ENCODE data around the gene KDR. TPM values are rescaled to one million over a fixed set of nuclear protein-coding genes. Genes with fewer than 3 reads are reported as not detected.

KDR gene
- total and polyA plus RNA-seq, 9 of the 15 experiments (the other 6 are each of a cell fraction or from before 2014, with no cell fraction given) = 0.13 TPM; not detected in 8

- TF ChIP-seq USF2 (CRISPR knock-in tag; IDR thresholded peaks at IDR 0.05) = no peak
- no peak for TF ChIP-seq SNRNP70 (optimal IDR thresholded peaks at IDR 0.05; ENCODE audit: low read depth, low read length)
- TF ChIP-seq MGA (IDR thresholded peaks at IDR 0.05) = no peak
- no peak for TF ChIP-seq MCM3 (IDR thresholded peaks at IDR 0.05)
- no peak for TF ChIP-seq ERF (CRISPR knock-in tag; IDR thresholded peaks at IDR 0.05)
- TF ChIP-seq NKRF (IDR thresholded peaks at IDR 0.05; ENCODE audit: borderline replicate concordance) = no peak
Observed at GRCh38 chr4:55036405-55036804, 89.0 kb downstream of the KDR start (continued).
